ENCODE data around the gene PHOSPHO1.

- TF ChIP-seq CTCF (CRISPR knock-in tag; IDR thresholded peaks at IDR 0.05) (0 out of 2 replicates have a peak, but pooled peaks have one; percentile 6), REXO4 (CRISPR knock-in tag; IDR thresholded peaks at IDR 0.05; ENCODE audit: borderline replicate concordance) (no peak), REST (IDR thresholded peaks at IDR 0.05; ENCODE audit: borderline replicate concordance in 1 of 2, low read depth in 1 of 2, low read length in 2 of 2) (no peak), ZFP37 (CRISPR knock-in tag; IDR thresholded peaks at IDR 0.05; ENCODE audit: borderline replicate concordance) (no peak), EP300 (IDR thresholded peaks at IDR 0.05; ENCODE audit: low read depth in 2 of 2, low read length in 2 of 2) (no peak), EP300 (CRISPR knock-in tag; IDR thresholded peaks at IDR 0.05; ENCODE audit: borderline replicate concordance) (no peak), TCF12 (IDR thresholded peaks at IDR 0.05) (no peak), TCF12 (CRISPR knock-in tag; IDR thresholded peaks at IDR 0.05) (no peak), NFE2L1 (CRISPR knock-in tag; IDR thresholded peaks at IDR 0.05; ENCODE audit: borderline replicate concordance) (no peak), ATF2 (CRISPR knock-in tag; IDR thresholded peaks at IDR 0.05) (no peak)
- TF ChIP-seq, protein P1, sequence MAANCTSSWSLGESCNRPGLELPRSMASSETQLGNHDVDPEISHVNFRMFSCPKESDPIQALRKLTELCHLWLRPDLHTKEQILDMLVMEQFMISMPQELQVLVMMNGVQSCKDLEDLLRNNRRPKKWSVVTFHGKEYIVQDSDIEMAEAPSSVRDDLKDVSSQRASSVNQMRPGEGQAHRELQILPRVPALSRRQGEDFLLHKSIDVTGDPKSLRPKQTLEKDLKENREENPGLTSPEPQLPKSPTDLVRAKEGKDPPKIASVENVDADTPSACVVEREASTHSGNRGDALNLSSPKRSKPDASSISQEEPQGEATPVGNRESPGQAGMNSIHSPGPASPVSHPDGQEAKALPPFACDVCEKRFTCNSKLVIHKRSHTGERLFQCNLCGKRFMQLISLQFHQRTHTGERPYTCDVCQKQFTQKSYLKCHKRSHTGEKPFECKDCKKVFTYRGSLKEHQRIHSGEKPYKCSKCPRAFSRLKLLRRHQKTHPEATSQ (CRISPR knock-in tag; IDR thresholded peaks at IDR 0.05; ENCODE audit: borderline replicate concordance) = no peak
These were observed at the start of gene PHOSPHO1 for GRCh38 chr17:49230636-49231562.
